ENCODE results near the gene HLA-DMB. TPM values are rescaled to one million over a fixed set of nuclear protein-coding genes. Genes with fewer than 3 reads are reported as not detected.

Gene HLA-DMB
- total RNA-seq, 4 donors from 2014 or later, result 8.0 to 17.2 (median 11.0) TPM

DNA sequence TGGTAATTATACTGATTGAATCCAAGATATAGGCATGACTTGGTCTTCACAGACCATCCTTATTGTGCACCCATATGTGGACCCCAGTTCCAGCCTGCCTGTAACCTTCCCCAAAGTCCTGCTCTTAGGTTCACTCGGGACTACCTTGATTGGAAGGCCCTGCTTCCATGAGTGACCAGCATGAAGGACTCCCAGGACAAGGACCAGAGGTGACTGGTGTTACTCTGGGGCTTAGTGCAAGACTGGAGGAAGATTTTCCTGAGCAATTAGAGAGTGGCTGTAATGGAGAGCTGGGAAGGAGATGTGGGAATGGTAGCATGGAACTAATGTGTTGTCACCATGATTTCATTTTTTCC, 42.6 kb upstream of the HLA-DMB start:
- H3K4me3 ChIP-seq, result no peak overlapping the region
- H3K27me3 ChIP-seq, result no peaks in the 10 kb centered on the region
- peak overlapping the region in 1 of 4 donors; percentile 66 for H3K27ac ChIP-seq (replicated peaks in 1 of 4)
- no peak for DNase-seq (ENCODE audit: extremely low spot score)
- no peaks in the 10 kb centered on the region for H3K9me3 ChIP-seq
- 91% methylated on average over 1 of the region's 1 CpG for WGBS
- TF ChIP-seq POLR2AphosphoS5 (IDR thresholded peaks at IDR 0.05) (no peak), POLR2A (IDR thresholded peaks at IDR 0.05; ENCODE audit: low read depth) (no peak), EP300 (IDR thresholded peaks at IDR 0.05) (no peak)
- TF ChIP-seq, protein P1, sequence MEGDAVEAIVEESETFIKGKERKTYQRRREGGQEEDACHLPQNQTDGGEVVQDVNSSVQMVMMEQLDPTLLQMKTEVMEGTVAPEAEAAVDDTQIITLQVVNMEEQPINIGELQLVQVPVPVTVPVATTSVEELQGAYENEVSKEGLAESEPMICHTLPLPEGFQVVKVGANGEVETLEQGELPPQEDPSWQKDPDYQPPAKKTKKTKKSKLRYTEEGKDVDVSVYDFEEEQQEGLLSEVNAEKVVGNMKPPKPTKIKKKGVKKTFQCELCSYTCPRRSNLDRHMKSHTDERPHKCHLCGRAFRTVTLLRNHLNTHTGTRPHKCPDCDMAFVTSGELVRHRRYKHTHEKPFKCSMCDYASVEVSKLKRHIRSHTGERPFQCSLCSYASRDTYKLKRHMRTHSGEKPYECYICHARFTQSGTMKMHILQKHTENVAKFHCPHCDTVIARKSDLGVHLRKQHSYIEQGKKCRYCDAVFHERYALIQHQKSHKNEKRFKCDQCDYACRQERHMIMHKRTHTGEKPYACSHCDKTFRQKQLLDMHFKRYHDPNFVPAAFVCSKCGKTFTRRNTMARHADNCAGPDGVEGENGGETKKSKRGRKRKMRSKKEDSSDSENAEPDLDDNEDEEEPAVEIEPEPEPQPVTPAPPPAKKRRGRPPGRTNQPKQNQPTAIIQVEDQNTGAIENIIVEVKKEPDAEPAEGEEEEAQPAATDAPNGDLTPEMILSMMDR (IDR thresholded peaks at IDR 0.05), result no peak
- peaks cover 14 to 52% (median 34%) of the 10 kb centered on the region in 4 donors for H3K4me1 ChIP-seq
- peaks cover 28 to 39% (median 37%) of the 10 kb centered on the region in 4 donors for H3K36me3 ChIP-seq
- intact Hi-C loops (cut with DNase I), result no loop called here

DNA sequence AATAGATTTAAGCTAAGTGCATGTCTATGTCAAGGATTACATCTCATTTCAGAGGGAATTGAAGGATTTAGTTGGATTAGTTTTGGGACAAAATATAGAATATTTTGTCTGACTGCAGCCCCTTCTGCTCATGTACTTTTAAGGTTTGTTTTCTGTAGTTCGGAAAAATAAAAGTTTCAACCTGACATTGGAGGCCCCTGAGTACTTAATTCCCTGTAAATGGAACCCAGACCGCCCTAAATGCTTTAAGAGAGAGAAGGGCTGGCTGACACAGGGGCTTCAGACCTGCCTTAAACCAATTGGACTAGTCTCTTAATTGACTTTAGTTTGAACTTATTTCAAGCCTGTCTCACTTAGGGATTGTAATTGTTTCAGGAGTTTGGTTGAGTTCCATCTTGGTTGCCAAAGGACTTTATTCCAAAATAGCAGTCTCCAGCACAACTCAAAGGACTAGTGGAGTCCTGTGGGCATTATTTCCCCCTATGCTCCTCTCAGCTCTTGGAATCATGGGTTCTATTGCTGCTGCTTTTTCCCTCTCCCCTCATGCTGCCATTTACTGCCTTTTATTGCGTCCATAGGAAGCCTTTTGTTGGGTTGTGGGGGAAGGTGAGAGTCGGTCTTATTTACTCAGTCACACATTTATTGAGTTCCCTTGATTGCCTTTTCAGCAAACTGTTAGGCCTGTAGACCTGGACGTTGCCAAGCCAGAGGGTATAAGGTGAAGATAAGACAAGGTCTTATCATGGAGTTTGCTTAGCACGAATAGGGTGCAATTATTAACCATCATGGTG, 42.1 kb upstream of the HLA-DMB start:
- Histone ChIP-seq H3K27me3 (no peaks in the 10 kb centered on the region), H3K4me1 (peaks cover 14 to 58% (median 40%) of the 10 kb centered on the region in 4 donors), H3K9me3 (no peaks in the 10 kb centered on the region), H3K36me3 (peaks cover 34 to 45% (median 42%) of the 10 kb centered on the region in 4 donors), H3K27ac (replicated peaks in 1 of 4) (peak overlapping the region in 3 of 4 donors; percentile 42 to 66 (median 59)), H3K4me3 (no peak overlapping the region)
- 65% methylated on average over 6 of the region's 6 CpGs for WGBS
- intact Hi-C loops (cut with DNase I), result no loop called here
- TF ChIP-seq POLR2AphosphoS5 (IDR thresholded peaks at IDR 0.05), result no peak
- no peak for TF ChIP-seq POLR2A (IDR thresholded peaks at IDR 0.05; ENCODE audit: low read depth)
- no peak for TF ChIP-seq EP300 (IDR thresholded peaks at IDR 0.05)
- TF ChIP-seq, protein P1 (IDR thresholded peaks at IDR 0.05), result no peak
- DNase-seq (ENCODE audit: extremely low spot score), result no peak

DNA sequence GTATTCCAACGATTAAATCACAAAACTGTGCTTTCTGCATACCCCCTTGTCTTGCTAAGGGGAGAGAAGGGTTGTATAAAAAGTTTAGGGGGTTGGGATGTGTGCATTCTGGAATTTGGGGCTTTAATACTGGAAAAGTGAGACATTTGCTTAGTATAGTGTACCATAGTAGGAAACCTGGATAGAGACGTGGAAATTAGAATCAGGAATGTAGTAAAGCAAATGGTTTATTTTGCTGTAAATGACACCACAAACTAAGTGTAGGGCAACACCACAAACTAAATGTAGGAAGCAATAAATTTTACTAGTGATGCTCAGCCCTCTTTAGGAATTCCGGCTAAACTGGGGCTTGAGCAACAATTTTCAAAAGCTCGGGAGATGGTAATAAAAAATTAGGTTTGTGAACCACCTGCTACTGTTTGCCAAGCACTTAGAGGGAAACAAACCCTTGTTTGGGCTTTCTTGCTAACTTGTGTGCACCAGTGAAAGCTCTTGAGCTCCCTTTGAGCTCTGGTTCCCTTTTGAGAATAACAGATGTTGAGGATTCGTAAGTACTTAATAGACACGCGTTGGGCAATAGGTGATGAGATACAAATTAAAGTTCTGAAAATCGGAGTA, 41.4 kb upstream of the HLA-DMB start:
- Histone ChIP-seq H3K36me3 (peaks cover 41 to 52% (median 50%) of the 10 kb centered on the region in 4 donors), H3K4me3 (no peak overlapping the region), H3K27me3 (no peaks in the 10 kb centered on the region), H3K4me1 (peaks cover 17 to 65% (median 46%) of the 10 kb centered on the region in 4 donors), H3K9me3 (no peaks in the 10 kb centered on the region), H3K27ac (replicated peaks in 1 of 4) (peak overlapping the region in 3 of 4 donors; percentile 50 to 66 (median 59))
- intact Hi-C loops (cut with DNase I), result no loop called here
- no peak for DNase-seq (ENCODE audit: extremely low spot score)
- TF ChIP-seq EP300 (IDR thresholded peaks at IDR 0.05) (no peak), POLR2A (IDR thresholded peaks at IDR 0.05; ENCODE audit: low read depth) (no peak), POLR2AphosphoS5 (IDR thresholded peaks at IDR 0.05) (no peak)
- TF ChIP-seq, protein P1 (IDR thresholded peaks at IDR 0.05), result no peak
- 46% methylated on average over 8 of the region's 8 CpGs for WGBS

DNA sequence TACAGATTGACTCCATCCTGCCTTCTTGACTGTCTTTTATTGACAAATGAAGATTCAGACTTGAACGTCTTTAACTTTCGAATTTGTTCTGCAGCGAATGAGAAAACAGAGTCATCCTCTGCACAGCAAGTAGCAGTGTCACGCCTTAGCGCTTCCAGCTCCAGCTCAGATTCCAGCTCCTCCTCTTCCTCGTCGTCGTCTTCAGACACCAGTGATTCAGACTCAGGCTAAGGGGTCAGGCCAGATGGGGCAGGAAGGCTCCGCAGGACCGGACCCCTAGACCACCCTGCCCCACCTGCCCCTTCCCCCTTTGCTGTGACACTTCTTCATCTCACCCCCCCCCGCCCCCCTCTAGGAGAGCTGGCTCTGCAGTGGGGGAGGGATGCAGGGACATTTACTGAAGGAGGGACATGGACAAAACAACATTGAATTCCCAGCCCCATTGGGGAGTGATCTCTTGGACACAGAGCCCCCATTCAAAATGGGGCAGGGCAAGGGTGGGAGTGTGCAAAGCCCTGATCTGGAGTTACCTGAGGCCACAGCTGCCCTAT, 39.7 kb upstream of the HLA-DMB start:
- Histone ChIP-seq H3K27ac (replicated peaks in 1 of 4) (peak overlapping the region in 2 of 4 donors; percentile 33 to 36), H3K9me3 (no peaks in the 10 kb centered on the region), H3K4me3 (no peak overlapping the region), H3K27me3 (no peaks in the 10 kb centered on the region), H3K36me3 (peaks cover 57 to 68% (median 66%) of the 10 kb centered on the region in 4 donors), H3K4me1 (peaks cover 33 to 81% (median 62%) of the 10 kb centered on the region in 4 donors)
- DNase-seq (ENCODE audit: extremely low spot score), result no peak
- intact Hi-C loops (cut with DNase I), result no loop called here
- TF ChIP-seq POLR2A (IDR thresholded peaks at IDR 0.05; ENCODE audit: low read depth), result no peak
- no peak for TF ChIP-seq POLR2AphosphoS5 (IDR thresholded peaks at IDR 0.05)
- TF ChIP-seq EP300 (IDR thresholded peaks at IDR 0.05), result no peak
- TF ChIP-seq, protein P1 (IDR thresholded peaks at IDR 0.05), result no peak
- WGBS, result 68% methylated on average over 10 of the region's 11 CpGs

Measured in esophagus muscularis mucosa (tissue), 4 donors.